CD14-positive monocyte (primary cell): ENCODE data around the gene C1QTNF6. TPM values are rescaled to one million over a fixed set of nuclear protein-coding genes. Genes with fewer than 3 reads are reported as not detected.

Experiments used
- DNase-seq, 3 donors: peaks; one replicate each; pipeline ENCODE4 v3.0.0-alpha.2; 2011 to 2022
- H2AFZ ChIP-seq: 2 replicates; pipeline ENCODE4 v1.6.0; 2012; ENCODE audit warnings: mild to moderate bottlenecking, low read depth, low read length, inconsistent platforms; ENCODE audit not compliant: insufficient read depth, poor library complexity, severe bottlenecking
- H3K27ac ChIP-seq, 2 donors: 1 replicate in 1 of 2; 2 replicates in 1 of 2; pipeline ENCODE4 v1.5.1; 2012 to 2013; ENCODE audit warnings: low read length in 2 of 2, control low read depth in 1 of 2, inconsistent platforms in 1 of 2, low read depth in 1 of 2, mild to moderate bottlenecking in 1 of 2
- H3K27me3 ChIP-seq, 2 donors: one replicate each; pipeline versions ENCODE4 v1.6.0 to v1.6.1; 2011 to 2013; ENCODE audit warnings: low read length in 2 of 2; ENCODE audit not compliant: control insufficient read depth in 2 of 2, insufficient read depth in 2 of 2
- H3K36me3 ChIP-seq, 2 donors: replicated peaks in 1 of 2; 1 replicate in 1 of 2; 2 replicates in 1 of 2; pipeline versions ENCODE4 v1.5.1 to v1.6.1; 2012 to 2013; ENCODE audit warnings: low read length in 2 of 2, control low read depth in 1 of 2, inconsistent platforms in 1 of 2, mild to moderate bottlenecking in 1 of 2; ENCODE audit not compliant: insufficient read depth in 2 of 2, control insufficient read depth in 1 of 2
- H3K4me1 ChIP-seq, 2 donors: 1 replicate in 1 of 2; 2 replicates in 1 of 2; pipeline versions ENCODE4 v1.5.1 to v1.6.1; 2012 to 2013; ENCODE audit warnings: low read length in 2 of 2, control low read depth in 1 of 2, inconsistent platforms in 1 of 2, mild to moderate bottlenecking in 1 of 2, moderate library complexity in 1 of 2; ENCODE audit not compliant: insufficient read depth in 2 of 2, control insufficient read depth in 1 of 2
- H3K4me2 ChIP-seq: replicated peaks from 2 replicates; pipeline ENCODE3; 2012; ENCODE audit warnings: low read length, moderate library complexity, mild to moderate bottlenecking; ENCODE audit not compliant: poor library complexity, severe bottlenecking; ENCODE audit errors: extremely low read depth
- H3K4me3 ChIP-seq, 3 experiments: fragments of 200-600 bp in 1 of 3; sonication (generic) in 1 of 3; replicated peaks in 1 of 3; 1 replicate in 2 of 3; 2 replicates in 1 of 3; pipeline ENCODE4 v1.5.1; 2011 to 2013; ENCODE audit warnings: low read length in 3 of 3, mild to moderate bottlenecking in 3 of 3, control low read depth in 2 of 3, low read depth in 2 of 3, inconsistent platforms in 1 of 3, moderate library complexity in 1 of 3
- H3K79me2 ChIP-seq: 2 replicates; pipeline ENCODE4 v1.6.0; 2012; ENCODE audit warnings: mild to moderate bottlenecking, control low read depth, inconsistent platforms, low read length, moderate library complexity; ENCODE audit not compliant: insufficient read depth
- H3K9ac ChIP-seq: 2 replicates; pipeline ENCODE4 v1.6.0; 2017; ENCODE audit warnings: low read length, mild to moderate bottlenecking; ENCODE audit not compliant: insufficient read depth, poor library complexity, severe bottlenecking
- H3K9me3 ChIP-seq, 2 donors: replicated peaks in 1 of 2; 1 replicate in 1 of 2; 2 replicates in 1 of 2; pipeline versions ENCODE4 v1.5.1 to v1.6.1; 2012 to 2013; ENCODE audit warnings: low read length in 2 of 2, control low read depth in 1 of 2; ENCODE audit not compliant: control insufficient read depth in 1 of 2, insufficient read depth in 1 of 2
- H4K20me1 ChIP-seq: 2 replicates; pipeline ENCODE4 v1.6.0; 2012; ENCODE audit warnings: mild to moderate bottlenecking, low read length, control low read depth, moderate library complexity; ENCODE audit not compliant: insufficient read depth
- H3K27ac Mint-ChIP-seq, 7 donors: one replicate each; pipeline ENCODE4 v1.8.0; 2020; ENCODE audit warnings: mild to moderate bottlenecking in 7 of 7, mixed read lengths in 7 of 7, moderate library complexity in 6 of 7, inconsistent platforms in 2 of 7
- H3K27me3 Mint-ChIP-seq, 3 donors: one replicate each; pipeline ENCODE4 v1.8.0; 2021 to 2022; ENCODE audit warnings: low read depth in 3 of 3, mild to moderate bottlenecking in 3 of 3, mixed read lengths in 3 of 3, moderate library complexity in 3 of 3, inconsistent platforms in 1 of 3
- H3K36me3 Mint-ChIP-seq, 2 donors: one replicate each; pipeline ENCODE4 v1.8.0; 2020; ENCODE audit warnings: mixed read lengths in 2 of 2, inconsistent platforms in 1 of 2, mild to moderate bottlenecking in 1 of 2
- H3K4me1 Mint-ChIP-seq: one replicate; pipeline ENCODE4 v1.8.0; 2020; ENCODE audit warnings: mild to moderate bottlenecking, mixed read lengths
- H3K4me3 Mint-ChIP-seq, 2 donors: one replicate each; pipeline ENCODE4 v1.8.0; 2020; ENCODE audit warnings: mild to moderate bottlenecking in 2 of 2, mixed read lengths in 2 of 2, moderate library complexity in 1 of 2
- H3K9me3 Mint-ChIP-seq, 7 donors: one replicate each; pipeline ENCODE4 v1.8.0; 2020 to 2022; ENCODE audit warnings: mixed read lengths in 7 of 7, mild to moderate bottlenecking in 6 of 7, moderate library complexity in 6 of 7, inconsistent platforms in 2 of 7
- WGBS: methylation state at CpG from one replicate; pipeline ENCODE4 v1.1.5; 2013; ENCODE audit warnings: missing lambda C conversion rate; ENCODE audit not compliant: insufficient coverage; 5-methylcytosine and 5-hydroxymethylcytosine counted together
- intact Hi-C, 2 donors: fragments of 100-400 bp; cut with micrococcal nuclease; formaldehyde crosslinking; loops; one replicate each; pipeline versions ENCODE4 v1.15.0 to v1.15.1; 2023
- polyA plus RNA-seq, 3 donors: library from polyadenylated mRNA; depleted of rRNA in 1 of 3; unstranded in 2 of 3; stranded (reverse) in 1 of 3; fragments of 300-500 nt in 2 of 3; fragments of >200 nt in 1 of 3; fragmentation: Illumina TruSeq in 2 of 3; gene quantifications; 1 replicate in 2 of 3; 2 replicates in 1 of 3; pipeline ENCODE4 v1.2.3, GENCODE V29; 2012 to 2021
- TF ChIP-seq, protein P1 (sequence below): fragments of 200-600 bp; IDR thresholded peaks from one replicate; pipeline ENCODE4 v1.8.0; 2022; ENCODE audit warnings: antibody characterized with exemption, mild to moderate bottlenecking

C1QTNF6 gene
- polyA plus RNA-seq, 3 donors, result 0.14 to 2.3 (median 0.24) TPM

DNA sequence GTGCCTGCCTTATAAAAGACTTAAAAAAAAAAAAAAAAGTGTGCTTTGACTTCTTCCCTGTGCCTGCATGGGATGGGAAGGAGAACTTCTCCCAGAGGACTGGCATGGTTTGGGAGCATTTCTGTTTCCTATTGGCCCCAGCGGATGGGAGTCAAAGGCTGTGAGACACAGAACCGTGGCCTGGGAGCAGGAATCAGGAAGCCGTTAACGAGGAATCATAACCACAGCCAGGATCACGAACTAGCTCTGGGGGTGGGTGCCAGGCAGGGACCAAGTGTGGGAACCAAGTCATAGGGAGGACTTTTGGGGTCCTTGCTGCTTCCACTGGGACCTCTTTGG is 526 bp downstream of the C1QTNF6 start:
- H3K4me1 ChIP-seq, result peaks cover 5 to 9% of the 10 kb centered on the region in 2 donors
- DNase-seq, result no peak
- no peak overlapping the region for H3K9ac ChIP-seq
- Mint-ChIP-seq H3K4me3 (no peak overlapping the region), H3K9me3 (peaks cover 0 to 3% (median 0%) of the 10 kb centered on the region in 7 donors), H3K4me1 (peaks cover 16% of the 10 kb centered on the region), H3K27ac (no peak overlapping the region), H3K27me3 (peaks cover 9 to 17% (median 14%) of the 10 kb centered on the region in 3 donors), H3K36me3 (no peaks in the 10 kb centered on the region)
- H3K4me3 ChIP-seq, result no peak overlapping the region
- H2AFZ ChIP-seq, result no peak overlapping the region
- no peak overlapping the region for H3K27ac ChIP-seq
- H3K4me2 ChIP-seq, result no peak overlapping the region
- no peaks in the 10 kb centered on the region for H3K9me3 ChIP-seq
- intact Hi-C loops, result no loop called here
- H3K36me3 ChIP-seq, result no peaks in the 10 kb centered on the region
- WGBS, result 24% methylated on average over 5 of the region's 5 CpGs
- TF ChIP-seq, protein P1, sequence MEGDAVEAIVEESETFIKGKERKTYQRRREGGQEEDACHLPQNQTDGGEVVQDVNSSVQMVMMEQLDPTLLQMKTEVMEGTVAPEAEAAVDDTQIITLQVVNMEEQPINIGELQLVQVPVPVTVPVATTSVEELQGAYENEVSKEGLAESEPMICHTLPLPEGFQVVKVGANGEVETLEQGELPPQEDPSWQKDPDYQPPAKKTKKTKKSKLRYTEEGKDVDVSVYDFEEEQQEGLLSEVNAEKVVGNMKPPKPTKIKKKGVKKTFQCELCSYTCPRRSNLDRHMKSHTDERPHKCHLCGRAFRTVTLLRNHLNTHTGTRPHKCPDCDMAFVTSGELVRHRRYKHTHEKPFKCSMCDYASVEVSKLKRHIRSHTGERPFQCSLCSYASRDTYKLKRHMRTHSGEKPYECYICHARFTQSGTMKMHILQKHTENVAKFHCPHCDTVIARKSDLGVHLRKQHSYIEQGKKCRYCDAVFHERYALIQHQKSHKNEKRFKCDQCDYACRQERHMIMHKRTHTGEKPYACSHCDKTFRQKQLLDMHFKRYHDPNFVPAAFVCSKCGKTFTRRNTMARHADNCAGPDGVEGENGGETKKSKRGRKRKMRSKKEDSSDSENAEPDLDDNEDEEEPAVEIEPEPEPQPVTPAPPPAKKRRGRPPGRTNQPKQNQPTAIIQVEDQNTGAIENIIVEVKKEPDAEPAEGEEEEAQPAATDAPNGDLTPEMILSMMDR, result no peak
- no peaks in the 10 kb centered on the region for H4K20me1 ChIP-seq
- peaks cover 0 to 3% of the 10 kb centered on the region in 2 donors for H3K27me3 ChIP-seq
- H3K79me2 ChIP-seq, result no peaks in the 10 kb centered on the region

DNA sequence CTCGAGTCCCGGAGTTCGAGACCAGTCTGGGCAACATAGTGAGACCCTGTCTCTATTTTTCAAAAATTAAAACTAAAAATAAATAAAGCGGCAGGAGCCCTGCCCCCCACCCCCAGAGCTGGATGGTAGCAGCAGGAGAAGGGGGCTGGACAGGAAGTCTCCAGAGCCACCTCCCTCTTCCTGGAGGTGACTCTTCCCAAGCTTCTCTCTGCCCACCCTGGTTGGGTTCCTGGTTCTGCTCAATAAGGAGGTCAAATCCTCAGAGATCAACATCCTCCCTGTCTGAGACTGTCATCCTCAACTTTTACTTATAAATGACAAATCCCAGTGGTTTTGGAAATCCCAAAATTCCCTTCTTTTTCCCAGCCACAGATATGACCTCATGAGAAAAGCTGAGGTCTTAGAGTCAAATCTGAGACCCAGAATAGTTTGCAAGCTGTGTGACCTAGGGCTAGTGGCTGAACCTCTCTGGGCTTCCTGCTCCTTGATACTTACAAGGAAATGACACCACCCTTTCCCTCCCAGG is 987 bp downstream of the C1QTNF6 start:
- no peak overlapping the region for H3K27ac Mint-ChIP-seq
- DNase-seq, result no peak
- H3K4me1 Mint-ChIP-seq, result peaks cover 16% of the 10 kb centered on the region
- no peak overlapping the region for H3K4me2 ChIP-seq
- no peak overlapping the region for H2AFZ ChIP-seq
- peaks cover 0 to 3% (median 0%) of the 10 kb centered on the region in 7 donors for H3K9me3 Mint-ChIP-seq
- H3K36me3 ChIP-seq, result no peaks in the 10 kb centered on the region
- no peaks in the 10 kb centered on the region for H3K9me3 ChIP-seq
- WGBS, result no CpG with 5 or more reads among the region's 4 CpGs
- H3K27me3 ChIP-seq, result peaks cover 0 to 3% of the 10 kb centered on the region in 2 donors
- peaks cover 5 to 9% of the 10 kb centered on the region in 2 donors for H3K4me1 ChIP-seq
- H3K4me3 ChIP-seq, result no peak overlapping the region
- no peaks in the 10 kb centered on the region for H3K36me3 Mint-ChIP-seq
- intact Hi-C loops, result no loop called here
- no peak overlapping the region for H3K27ac ChIP-seq
- H3K4me3 Mint-ChIP-seq, result no peak overlapping the region
- TF ChIP-seq, protein P1, result no peak
- no peak overlapping the region for H3K9ac ChIP-seq
- no peaks in the 10 kb centered on the region for H4K20me1 ChIP-seq
- peaks cover 9 to 17% (median 14%) of the 10 kb centered on the region in 3 donors for H3K27me3 Mint-ChIP-seq
- no peaks in the 10 kb centered on the region for H3K79me2 ChIP-seq
